Lower lobe of right lung (tissue), 2 donors: Measurements from ENCODE around the gene STAT5A. TPM values are rescaled to one million over a fixed set of nuclear protein-coding genes. Genes with fewer than 3 reads are reported as not detected.
"Not testable (repeated sequence)": the region's sequence is repeated elsewhere in the genome, so short reads cannot be mapped to it uniquely, and the experiment has no call there.

Source experiments
- ATAC-seq, 2 donors: fragments of 200-7000 bp; cut with Tn5 transposase; one replicate each; pipeline ENCODE4 v1.9.1; 2020 to 2022; ENCODE audit warnings: mild to moderate bottlenecking in 2 of 2, moderate library complexity in 2 of 2
- DNase-seq: peaks from one replicate; pipeline ENCODE4 v3.0.0-alpha.2; 2020
- H3K27ac ChIP-seq: fragments of 200-600 bp; one replicate; pipeline ENCODE4 v1.8.0; 2022
- H3K27me3 ChIP-seq: fragments of 200-600 bp; one replicate; pipeline ENCODE4 v1.8.0; 2022; ENCODE audit warnings: low read depth
- H3K36me3 ChIP-seq: fragments of 200-600 bp; one replicate; pipeline ENCODE4 v1.8.0; 2022; ENCODE audit warnings: mild to moderate bottlenecking
- H3K4me1 ChIP-seq: fragments of 200-600 bp; one replicate; pipeline ENCODE4 v1.8.0; 2022
- H3K4me3 ChIP-seq: fragments of 200-600 bp; one replicate; pipeline ENCODE4 v1.8.0; 2022; ENCODE audit warnings: mild to moderate bottlenecking
- H3K9me3 ChIP-seq: fragments of 200-600 bp; one replicate; pipeline ENCODE4 v1.8.0; 2022
- CTCF ChIP-seq: fragments of 200-600 bp; IDR thresholded peaks from one replicate; pipeline ENCODE4 v1.8.0; 2022; ENCODE audit warnings: antibody characterized with exemption, mild to moderate bottlenecking
- intact Hi-C: fragments of 100-400 bp; cut with DNase I; formaldehyde crosslinking; loops from one replicate; pipeline ENCODE4 v1.11.0; 2022
- total RNA-seq: library from RNA; stranded (reverse); fragmentation: NEBNext Ultra II Directional; extraction: Animal tissue kit (Norgen Biotek cat#: 25700); gene quantifications from one replicate; pipeline ENCODE4 v1.2.1, GENCODE V29; 2021
- donor health status: DM: no; HTN: yes; CAD: no; lungs with severe emphysema.

The STAT5A gene
- total RNA-seq, 1 donor from 2014 or later = 53.3 TPM

- ATAC-seq (no peak), DNase-seq (no peak)
- no peak for TF ChIP-seq CTCF
- intact Hi-C loops = no loop called here
- H3K27ac ChIP-seq = no peak overlapping the region
- peaks cover 56% of the 10 kb centered on the region for H3K4me1 ChIP-seq
- no peaks in the 10 kb centered on the region for H3K27me3 ChIP-seq
- H3K4me3 ChIP-seq = no peak overlapping the region
- H3K9me3 ChIP-seq = no peaks in the 10 kb centered on the region
- no peaks in the 10 kb centered on the region for H3K36me3 ChIP-seq
Measured at GRCh38 chr17:42252597-42253550, 35.4 kb upstream of the STAT5A start.

DNA sequence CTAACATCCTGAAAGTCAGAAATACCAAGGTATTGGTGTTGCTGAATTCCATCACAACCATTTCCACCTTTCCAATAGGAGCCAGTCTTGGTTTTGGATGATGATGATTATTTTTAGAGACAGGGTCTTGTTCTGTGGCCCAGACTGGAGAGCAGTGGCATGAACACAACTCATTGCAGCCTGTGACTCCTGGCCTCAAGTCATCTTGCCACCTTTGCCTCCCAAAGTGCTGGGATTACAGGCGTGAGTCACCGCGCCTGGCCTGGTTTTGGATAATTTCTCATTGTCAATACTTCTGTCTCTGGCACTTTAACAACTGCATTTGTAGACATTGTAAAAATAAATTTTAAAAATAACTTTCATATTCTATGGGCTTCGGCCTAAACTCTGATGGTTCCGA, 34.7 kb upstream of the STAT5A start:
- intact Hi-C loops = no loop called here
- no peaks in the 10 kb centered on the region for H3K36me3 ChIP-seq
- H3K4me3 ChIP-seq = no peak overlapping the region
- no peak overlapping the region for H3K27ac ChIP-seq
- no peaks in the 10 kb centered on the region for H3K27me3 ChIP-seq
- no peak for TF ChIP-seq CTCF
- ATAC-seq (no peak), DNase-seq (no peak)
- H3K4me1 ChIP-seq = peaks cover 51% of the 10 kb centered on the region
- H3K9me3 ChIP-seq = no peaks in the 10 kb centered on the region

- Histone ChIP-seq H3K4me1 (peaks cover 33% of the 10 kb centered on the region), H3K9me3 (no peaks in the 10 kb centered on the region), H3K27ac (no peak overlapping the region), H3K27me3 (no peaks in the 10 kb centered on the region), H3K36me3 (no peaks in the 10 kb centered on the region), H3K4me3 (no peak overlapping the region)
- no peak for DNase-seq
- TF ChIP-seq CTCF = no peak
- ATAC-seq = no peak
- intact Hi-C loops = no loop called here
Measured at GRCh38 chr17:42255445-42255844, 32.9 kb upstream of the STAT5A start.

DNA sequence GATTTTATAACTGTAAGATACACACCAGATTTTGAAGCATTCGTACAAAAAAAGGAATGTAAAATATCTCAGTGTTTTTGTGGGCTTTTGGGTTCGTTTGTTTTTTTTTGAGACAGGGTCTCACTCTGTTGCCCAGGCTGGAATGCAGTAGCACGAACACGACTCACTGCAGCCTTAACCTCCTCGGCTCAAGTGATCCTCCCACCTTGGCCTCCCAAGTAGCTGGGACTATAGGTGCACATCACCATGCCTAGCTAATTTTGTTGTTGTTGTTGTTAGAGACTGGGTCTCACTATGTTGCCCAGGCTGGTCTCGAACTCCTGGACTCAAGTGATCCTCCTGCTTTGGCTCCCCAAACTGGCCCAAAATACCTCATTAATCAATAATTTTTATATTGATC, 28.0 kb upstream of the STAT5A start:
- Histone ChIP-seq H3K27me3 (no peaks in the 10 kb centered on the region), H3K4me3 (no peak overlapping the region), H3K27ac (no peak overlapping the region), H3K9me3 (no peaks in the 10 kb centered on the region), H3K36me3 (no peaks in the 10 kb centered on the region), H3K4me1 (peaks cover 3% of the 10 kb centered on the region)
- DNase-seq = no peak
- TF ChIP-seq CTCF = no peak
- intact Hi-C loops = no loop called here
- no peak for ATAC-seq

- H3K36me3 ChIP-seq, DNase-seq, H3K4me1 ChIP-seq, intact Hi-C loops, H3K27me3 ChIP-seq, H3K4me3 ChIP-seq, H3K27ac ChIP-seq, H3K9me3 ChIP-seq, ATAC-seq: not testable (repeated sequence)
Measured at GRCh38 chr17:42264366-42264765, 23.9 kb upstream of the STAT5A start.

- H3K36me3 ChIP-seq = no peaks in the 10 kb centered on the region
- no peak overlapping the region for H3K27ac ChIP-seq
- DNase-seq = no peak
- no peak for ATAC-seq
- H3K9me3 ChIP-seq = no peaks in the 10 kb centered on the region
- no peak overlapping the region for H3K4me3 ChIP-seq
- TF ChIP-seq CTCF = no peak
- intact Hi-C loops = no loop called here
- H3K27me3 ChIP-seq = no peaks in the 10 kb centered on the region
- peaks cover 16% of the 10 kb centered on the region for H3K4me1 ChIP-seq
Measured at GRCh38 chr17:42266462-42266861, 21.8 kb upstream of the STAT5A start.
